Activated naive CD4-positive, alpha-beta T cell (primary cell): ENCODE measurements around the gene STN1.

Experiments used
- DNase-seq, 4 experiments: peaks; one replicate each; lab custom pipeline; 2025; lab: John Stamatoyannopoulos, UW

Gene STN1

GRCh38 chr10:103929381-103929921 lies 11.5 kb upstream of the STN1 start:
- DNase-seq = no peak

- no peak for DNase-seq
Measured at GRCh38 chr10:103928784-103929183, 10.8 kb upstream of the STN1 start.

GRCh38 chr10:103926722-103927319 lies 8.8 kb upstream of the STN1 start:
- no peak for DNase-seq

- DNase-seq = no peak
Measured at GRCh38 chr10:103925591-103925990, 7.6 kb upstream of the STN1 start.

DNA sequence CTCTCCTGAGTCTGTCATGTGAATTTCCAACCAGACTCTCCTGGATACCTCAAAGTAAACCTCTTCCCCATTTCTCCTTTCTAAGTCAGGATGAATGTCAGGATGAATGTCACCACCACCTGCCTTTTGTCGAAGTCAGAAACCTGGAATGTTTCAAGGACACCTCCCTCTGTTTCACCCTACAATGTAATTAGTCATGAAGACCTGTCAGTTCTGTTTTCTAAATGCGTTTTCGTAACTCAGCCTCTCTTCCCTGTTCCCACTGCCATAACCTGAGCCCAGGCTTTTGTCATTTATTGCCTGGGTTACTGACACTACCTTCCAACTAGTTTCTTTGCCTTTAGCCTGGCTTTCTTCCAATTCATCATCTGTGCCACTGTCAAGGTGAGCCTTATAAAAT lies 5.5 kb upstream of the STN1 start:
- DNase-seq = no peak

DNA sequence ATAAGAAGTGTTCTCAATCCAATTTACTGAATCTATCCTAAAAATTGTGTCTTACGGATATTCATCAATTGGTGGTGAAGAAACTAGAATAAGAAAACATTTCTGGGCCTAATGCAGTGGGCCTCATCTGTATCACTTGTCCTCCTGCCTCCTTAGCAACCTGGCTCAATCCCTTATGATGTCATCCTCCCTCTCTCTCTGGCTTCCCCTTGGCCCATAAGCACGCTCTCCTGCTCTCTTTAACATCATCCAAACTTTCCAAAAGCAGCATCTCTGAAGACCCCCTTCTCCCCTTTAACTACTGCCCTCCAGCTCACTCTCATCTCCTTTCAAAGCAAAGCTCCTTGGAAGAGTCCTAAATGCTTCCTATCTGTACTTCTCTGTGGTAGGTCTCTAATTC lies 4.7 kb upstream of the STN1 start:
- no peak for DNase-seq

- DNase-seq = no peak
Measured at GRCh38 chr10:103921750-103922195, 3.8 kb upstream of the STN1 start.

DNA sequence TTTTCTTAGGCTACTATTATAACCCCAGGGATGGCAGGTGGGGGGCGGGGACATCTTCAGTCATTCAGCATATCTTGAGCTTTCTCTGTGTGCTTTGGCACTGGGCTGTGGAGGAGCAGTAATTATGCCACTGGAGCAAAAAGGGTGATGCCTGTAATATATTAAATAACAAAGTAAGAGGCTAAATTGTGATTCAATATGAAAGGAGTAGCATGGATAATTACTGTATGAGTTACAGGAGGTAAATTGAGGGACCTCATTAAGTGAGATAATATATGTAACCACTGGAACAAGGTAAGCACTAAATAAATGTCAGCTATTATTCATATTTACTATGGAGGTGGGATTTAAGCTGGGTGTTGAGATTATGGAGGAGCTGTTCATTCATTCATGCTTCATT lies 3.3 kb upstream of the STN1 start:
- DNase-seq = no peak

DNA sequence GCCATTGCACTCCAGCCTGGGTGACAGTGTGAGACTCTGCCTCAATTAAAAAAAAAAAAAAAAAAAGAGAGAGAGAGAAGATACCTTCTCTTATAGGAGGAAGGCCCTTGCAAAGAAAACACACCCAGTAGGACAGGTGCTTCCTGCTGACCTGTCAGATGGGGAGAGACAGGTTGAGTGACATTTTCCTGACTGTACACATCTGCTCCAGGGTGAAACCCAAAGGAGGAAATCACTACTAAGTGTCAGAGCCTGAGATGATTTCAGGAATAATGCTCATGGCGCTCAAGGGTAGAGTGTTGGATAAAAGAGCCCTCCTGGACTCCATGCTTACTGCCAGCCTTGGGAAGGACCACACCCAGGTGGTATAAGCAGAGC lies 1.7 kb upstream of the STN1 start:
- DNase-seq = no peak

DNA sequence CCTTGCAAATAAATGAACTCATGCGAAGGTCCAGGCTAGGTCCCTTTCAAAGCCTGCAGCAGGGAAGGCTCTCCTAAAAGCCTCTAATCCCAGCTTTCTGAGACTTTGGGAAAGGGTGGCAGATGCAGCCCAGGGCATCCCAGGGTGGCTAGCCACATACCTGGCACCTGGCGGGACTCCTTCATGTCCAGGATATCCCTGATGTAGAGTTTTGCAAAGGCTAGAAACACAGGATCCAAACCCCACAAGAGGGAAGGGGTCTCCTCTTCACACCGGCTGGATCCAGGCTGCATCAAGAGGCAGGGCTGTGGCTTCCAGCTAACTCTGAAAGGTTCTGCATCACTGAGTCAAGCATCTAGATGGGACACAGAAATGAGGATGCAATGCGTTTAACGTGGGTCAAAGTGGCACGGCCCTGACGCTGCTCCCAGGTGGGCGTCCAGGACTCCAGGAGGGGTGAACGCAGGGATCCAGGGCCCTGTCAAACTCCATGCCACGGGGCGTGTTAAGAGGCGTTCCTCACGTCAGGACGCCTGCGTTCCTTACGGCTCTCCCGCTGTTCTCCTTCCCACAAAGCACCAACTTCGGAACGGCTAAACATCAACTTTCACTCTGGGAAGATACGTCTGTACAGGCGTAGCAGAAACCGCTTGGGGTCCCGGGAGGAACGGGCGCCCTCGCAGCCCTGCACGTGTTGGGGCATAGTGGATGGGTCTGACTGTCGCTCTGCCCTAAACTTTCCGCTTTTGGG lies 507 bp downstream of the STN1 start:
- DNase-seq = no peak

DNA sequence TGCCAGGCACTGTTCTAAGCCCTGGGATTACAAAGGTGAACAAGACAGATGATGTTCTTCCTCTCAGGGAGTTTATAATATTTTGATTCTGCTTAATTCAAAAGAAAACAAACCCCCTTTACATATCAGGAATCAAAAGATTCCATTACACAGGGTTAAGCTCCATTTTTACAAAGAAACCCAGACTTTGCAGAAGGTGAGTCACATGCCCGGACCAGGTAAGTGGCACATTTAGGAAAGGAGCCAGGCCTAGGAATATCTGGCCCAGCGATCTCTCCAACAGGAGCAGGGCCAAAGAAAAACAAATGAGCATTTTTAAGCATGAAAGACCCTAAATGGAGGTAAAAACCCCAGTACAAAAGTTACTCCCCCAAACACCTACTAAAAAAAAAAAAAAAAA lies 1.1 kb downstream of the STN1 start:
- DNase-seq = no peak

- no peak for DNase-seq
Measured at GRCh38 chr10:103916254-103916653, 1.7 kb downstream of the STN1 start.

DNA sequence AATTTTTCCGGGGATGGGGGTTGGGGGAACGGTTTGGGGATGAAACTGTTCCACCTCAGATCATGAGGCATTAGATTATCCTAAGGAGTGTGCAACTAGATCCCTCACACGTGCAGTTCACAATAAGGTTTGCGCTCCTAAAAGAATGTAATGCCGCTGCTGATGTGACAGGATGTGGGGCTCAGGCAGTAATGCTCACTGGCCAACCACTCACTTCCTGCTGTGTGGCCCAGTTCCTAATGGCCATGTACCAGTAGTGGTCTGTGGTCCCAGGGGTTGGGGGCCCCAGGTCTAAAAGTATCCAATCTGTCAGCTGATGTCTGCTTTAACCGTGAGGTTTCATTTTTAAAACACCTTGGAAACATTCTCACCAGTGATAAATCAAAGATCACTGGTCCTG lies 2.2 kb downstream of the STN1 start:
- DNase-seq = no peak

- no peak for DNase-seq
Measured at GRCh38 chr10:103912759-103913158, 5.2 kb downstream of the STN1 start.

- DNase-seq = peak in 2 of 4 experiments; percentile 21 to 33
Measured at GRCh38 chr10:103911021-103911459, 6.9 kb downstream of the STN1 start.

GRCh38 chr10:103910442-103911012 lies 7.5 kb downstream of the STN1 start:
- no peak for DNase-seq

DNA sequence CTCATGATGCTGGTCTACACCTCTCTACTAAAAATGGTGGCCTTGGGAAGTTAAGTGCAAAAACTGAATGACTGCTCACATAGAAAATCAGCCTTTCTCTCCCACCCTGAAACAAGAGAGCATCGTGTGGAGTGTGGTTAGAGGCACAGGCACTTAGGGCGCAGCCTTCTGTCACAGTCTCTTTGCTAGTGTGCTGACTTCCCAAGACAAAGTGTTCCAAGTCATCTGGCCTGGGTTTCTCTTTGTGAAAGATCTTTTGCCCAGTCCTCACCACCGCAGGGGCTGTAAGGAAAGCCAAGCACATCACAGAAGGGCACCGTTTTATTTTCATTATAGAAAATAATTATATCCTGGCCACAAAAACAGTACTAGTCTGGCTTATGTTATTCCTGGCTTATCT lies 12.5 kb downstream of the STN1 start:
- no peak for DNase-seq

GRCh38 chr10:103901299-103901698 lies 16.7 kb downstream of the STN1 start:
- DNase-seq = no peak

DNA sequence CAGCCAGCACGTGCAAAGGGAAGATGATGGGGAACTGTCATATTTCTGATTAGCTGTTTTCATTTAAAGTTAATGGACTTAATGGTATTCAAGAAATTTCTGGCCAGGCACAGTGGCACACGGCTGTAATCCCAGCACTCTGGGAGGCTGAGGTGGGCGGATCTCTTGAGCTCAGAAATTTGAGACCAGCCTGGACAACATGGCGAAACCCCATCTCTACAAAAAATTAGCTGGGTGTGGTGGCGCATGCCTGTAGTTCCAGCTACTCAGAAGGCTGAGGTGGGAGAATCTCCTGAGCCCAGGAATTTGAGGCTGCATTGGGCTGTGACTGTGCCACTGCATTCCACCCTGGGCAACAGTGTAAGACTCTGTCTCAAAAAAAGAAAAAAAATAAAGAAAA lies 18.7 kb downstream of the STN1 start:
- no peak for DNase-seq

- DNase-seq = no peak
Measured at GRCh38 chr10:103897241-103897774, 20.7 kb downstream of the STN1 start.

DNA sequence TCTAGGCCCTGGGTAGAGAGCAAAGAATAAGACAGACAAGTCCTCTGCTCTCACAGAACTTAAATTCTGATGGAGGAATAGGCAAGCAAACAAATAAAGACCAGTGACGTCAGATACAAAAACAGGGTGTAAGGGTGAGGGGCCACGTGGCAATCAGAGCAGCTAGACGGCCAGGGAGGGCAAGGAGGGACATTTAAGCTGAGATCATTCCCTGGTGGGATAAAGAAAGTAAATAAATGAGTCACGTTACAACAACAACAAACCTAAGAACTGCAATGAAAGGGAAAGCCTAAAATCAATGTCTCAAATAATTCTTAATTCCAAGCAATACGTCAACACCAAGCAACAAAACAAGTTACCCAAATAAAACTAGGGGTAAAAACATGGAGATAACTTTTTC lies 21.8 kb downstream of the STN1 start:
- no peak for DNase-seq

DNA sequence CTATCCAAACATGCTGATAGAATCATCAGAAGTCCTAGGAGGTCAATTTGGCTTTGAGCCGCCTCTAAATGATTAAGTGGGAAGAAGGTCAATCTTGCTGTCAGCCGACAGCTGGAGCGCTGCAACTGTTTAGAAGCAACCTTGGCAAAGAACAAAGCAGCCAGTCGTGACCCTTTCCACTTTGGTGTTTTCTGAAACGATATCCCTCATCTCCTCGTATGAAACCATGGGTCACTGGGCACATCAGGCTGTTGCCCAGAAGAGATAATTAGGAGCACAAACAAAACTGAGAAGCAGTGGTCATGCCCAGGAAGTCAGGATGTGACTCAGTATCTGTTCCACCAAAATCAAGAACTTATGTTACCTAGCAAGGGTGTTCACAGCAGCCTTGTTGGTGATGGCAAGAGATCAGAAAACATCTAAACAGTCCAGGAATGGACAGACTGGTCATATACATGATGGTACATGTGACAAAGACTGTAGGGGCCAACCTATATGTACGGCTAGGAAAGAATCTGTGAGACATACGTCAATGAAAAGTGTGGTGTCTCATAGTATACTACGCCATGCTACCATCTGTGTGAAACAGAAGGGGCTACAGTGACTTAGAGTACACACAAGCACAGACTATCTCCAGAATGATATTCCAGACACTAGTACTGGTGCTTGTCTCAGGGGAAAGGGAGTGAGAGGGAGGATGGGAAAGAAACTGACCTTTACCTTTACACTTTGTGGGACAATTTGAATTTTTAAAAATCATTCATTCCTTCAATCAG lies 22.4 kb downstream of the STN1 start:
- DNase-seq = no peak
